NCI-H526 (cell line): ENCODE data around the gene KIF16B.
A peak's percentile ranks its signal among the peaks of the same experiment; 100 is the strongest.
"Not testable (repeated sequence)": the region's sequence is repeated elsewhere in the genome, so short reads cannot be mapped to it uniquely, and the experiment has no call there.

ENCODE experiments used
- DNase-seq, 2 experiments: peaks; one replicate each; lab custom pipeline; 2025; lab: John Stamatoyannopoulos, UW

KIF16B gene

GRCh38 chr20:16476032-16476431 is 97.2 kb downstream of the KIF16B start:
- DNase-seq, result peak; percentile 45 to 81

- peak; percentile 31 to 55 for DNase-seq
Measured at GRCh38 chr20:16475225-16475624, 98.0 kb downstream of the KIF16B start.

- DNase-seq, result no peak
Measured at GRCh38 chr20:16474363-16474762, 98.9 kb downstream of the KIF16B start.

- DNase-seq, result no peak
Measured at GRCh38 chr20:16472045-16472872, 101.0 kb downstream of the KIF16B start.

- no peak for DNase-seq
Measured at GRCh38 chr20:16469395-16469905, 103.8 kb downstream of the KIF16B start.

- peak; percentile 81 to 83 for DNase-seq
Measured at GRCh38 chr20:16462711-16463110, 110.5 kb downstream of the KIF16B start.

- DNase-seq, result no peak
Measured at GRCh38 chr20:16459019-16459700, 114.1 kb downstream of the KIF16B start.

GRCh38 chr20:16457514-16457913 is 115.7 kb downstream of the KIF16B start:
- no peak for DNase-seq

- no peak for DNase-seq
Measured at GRCh38 chr20:16455324-16455723, 117.9 kb downstream of the KIF16B start.

- DNase-seq, result no peak
Measured at GRCh38 chr20:16451982-16452381, 121.3 kb downstream of the KIF16B start.

GRCh38 chr20:16451001-16451400 is 122.2 kb downstream of the KIF16B start:
- DNase-seq, result no peak

GRCh38 chr20:16446991-16447390 is 126.3 kb downstream of the KIF16B start:
- no peak for DNase-seq

GRCh38 chr20:16446246-16446645 is 127.0 kb downstream of the KIF16B start:
- DNase-seq, result no peak

GRCh38 chr20:16445482-16445881 is 127.8 kb downstream of the KIF16B start:
- DNase-seq, result no peak

- no peak for DNase-seq
Measured at GRCh38 chr20:16444057-16444777, 129.0 kb downstream of the KIF16B start.

- DNase-seq, result no peak
Measured at GRCh38 chr20:16441546-16442164, 131.6 kb downstream of the KIF16B start.

- no peak for DNase-seq
Measured at GRCh38 chr20:16440686-16441085, 132.6 kb downstream of the KIF16B start.

- DNase-seq, result not testable (repeated sequence)
Measured at GRCh38 chr20:16439540-16439939, 133.7 kb downstream of the KIF16B start.

- DNase-seq, result no peak
Measured at GRCh38 chr20:16438100-16438499, 135.1 kb downstream of the KIF16B start.

- DNase-seq, result no peak
Measured at GRCh38 chr20:16437387-16437996, 135.8 kb downstream of the KIF16B start.

- DNase-seq, result peak; percentile 54 to 77
Measured at GRCh38 chr20:16434062-16434664, 139.1 kb downstream of the KIF16B start.
